Measurements from ENCODE around the gene CDC42EP3. TPM values are rescaled to one million over a fixed set of nuclear protein-coding genes. Genes with fewer than 3 reads are reported as not detected.

CDC42EP3 gene
- total and polyA plus RNA-seq, 2 experiments from 2014 or later = 31.4 TPM

- TF ChIP-seq ZNF462 (CRISPR knock-in tag; IDR thresholded peaks at IDR 0.05) = no peak
- no peak for TF ChIP-seq ZNF331 (CRISPR knock-in tag; IDR thresholded peaks at IDR 0.05; ENCODE audit: low read depth)
Measured at GRCh38 chr2:37683921-37684780, 12.7 kb upstream of the CDC42EP3 start (continued).

- Mint-ChIP-seq H3K36me3 (ENCODE audit: low read depth) (no peaks in the 10 kb centered on the region), H3K4me1 (no peaks in the 10 kb centered on the region), H3K27me3 (ENCODE audit: insufficient read depth, low read depth, poor library complexity) (no peaks in the 10 kb centered on the region), H3K9me3 (no peaks in the 10 kb centered on the region), H3K4me3 (no peak overlapping the region), H3K27ac (no peak overlapping the region)
- H3K79me2 ChIP-seq (replicated peaks; ENCODE audit: insufficient read depth) = no peaks in the 10 kb centered on the region
- H3K4me3 ChIP-seq = no peak overlapping the region
- H4K20me1 ChIP-seq (replicated peaks; ENCODE audit: insufficient read depth) = no peaks in the 10 kb centered on the region
- H3K4me1 ChIP-seq (ENCODE audit: insufficient read depth) = no peaks in the 10 kb centered on the region
- no peak overlapping the region for H2AFZ ChIP-seq
- no peaks in the 10 kb centered on the region for H3F3A ChIP-seq (replicated peaks; ENCODE audit: low read depth)
- no peak overlapping the region for H3K27ac ChIP-seq (ENCODE audit: low read depth)
- DNase-seq (ENCODE audit: low spot score) = no peak
- H3K4me2 ChIP-seq = no peak overlapping the region
- peaks cover 26% of the 10 kb centered on the region for H3K9me2 ChIP-seq (ENCODE audit: insufficient read depth)
- ATAC-seq = no peak
- no peaks in the 10 kb centered on the region for H3K27me3 ChIP-seq (ENCODE audit: insufficient read depth)
- H3K36me3 ChIP-seq (ENCODE audit: insufficient read depth) = no peaks in the 10 kb centered on the region
- TF ChIP-seq ZNF114 (CRISPR knock-in tag; IDR thresholded peaks at IDR 0.05) (no peak), ZNF462 (CRISPR knock-in tag; IDR thresholded peaks at IDR 0.05) (no peak)
- TF ChIP-seq, protein P1, sequence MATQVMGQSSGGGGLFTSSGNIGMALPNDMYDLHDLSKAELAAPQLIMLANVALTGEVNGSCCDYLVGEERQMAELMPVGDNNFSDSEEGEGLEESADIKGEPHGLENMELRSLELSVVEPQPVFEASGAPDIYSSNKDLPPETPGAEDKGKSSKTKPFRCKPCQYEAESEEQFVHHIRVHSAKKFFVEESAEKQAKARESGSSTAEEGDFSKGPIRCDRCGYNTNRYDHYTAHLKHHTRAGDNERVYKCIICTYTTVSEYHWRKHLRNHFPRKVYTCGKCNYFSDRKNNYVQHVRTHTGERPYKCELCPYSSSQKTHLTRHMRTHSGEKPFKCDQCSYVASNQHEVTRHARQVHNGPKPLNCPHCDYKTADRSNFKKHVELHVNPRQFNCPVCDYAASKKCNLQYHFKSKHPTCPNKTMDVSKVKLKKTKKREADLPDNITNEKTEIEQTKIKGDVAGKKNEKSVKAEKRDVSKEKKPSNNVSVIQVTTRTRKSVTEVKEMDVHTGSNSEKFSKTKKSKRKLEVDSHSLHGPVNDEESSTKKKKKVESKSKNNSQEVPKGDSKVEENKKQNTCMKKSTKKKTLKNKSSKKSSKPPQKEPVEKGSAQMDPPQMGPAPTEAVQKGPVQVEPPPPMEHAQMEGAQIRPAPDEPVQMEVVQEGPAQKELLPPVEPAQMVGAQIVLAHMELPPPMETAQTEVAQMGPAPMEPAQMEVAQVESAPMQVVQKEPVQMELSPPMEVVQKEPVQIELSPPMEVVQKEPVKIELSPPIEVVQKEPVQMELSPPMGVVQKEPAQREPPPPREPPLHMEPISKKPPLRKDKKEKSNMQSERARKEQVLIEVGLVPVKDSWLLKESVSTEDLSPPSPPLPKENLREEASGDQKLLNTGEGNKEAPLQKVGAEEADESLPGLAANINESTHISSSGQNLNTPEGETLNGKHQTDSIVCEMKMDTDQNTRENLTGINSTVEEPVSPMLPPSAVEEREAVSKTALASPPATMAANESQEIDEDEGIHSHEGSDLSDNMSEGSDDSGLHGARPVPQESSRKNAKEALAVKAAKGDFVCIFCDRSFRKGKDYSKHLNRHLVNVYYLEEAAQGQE (IDR thresholded peaks at IDR 0.05; ENCODE audit: unreplicated experiment) = no peak
Measured at GRCh38 chr2:37683241-37683640, 11.8 kb upstream of the CDC42EP3 start.
